ENCODE data around the gene MYL7.

MYL7 gene

DNA sequence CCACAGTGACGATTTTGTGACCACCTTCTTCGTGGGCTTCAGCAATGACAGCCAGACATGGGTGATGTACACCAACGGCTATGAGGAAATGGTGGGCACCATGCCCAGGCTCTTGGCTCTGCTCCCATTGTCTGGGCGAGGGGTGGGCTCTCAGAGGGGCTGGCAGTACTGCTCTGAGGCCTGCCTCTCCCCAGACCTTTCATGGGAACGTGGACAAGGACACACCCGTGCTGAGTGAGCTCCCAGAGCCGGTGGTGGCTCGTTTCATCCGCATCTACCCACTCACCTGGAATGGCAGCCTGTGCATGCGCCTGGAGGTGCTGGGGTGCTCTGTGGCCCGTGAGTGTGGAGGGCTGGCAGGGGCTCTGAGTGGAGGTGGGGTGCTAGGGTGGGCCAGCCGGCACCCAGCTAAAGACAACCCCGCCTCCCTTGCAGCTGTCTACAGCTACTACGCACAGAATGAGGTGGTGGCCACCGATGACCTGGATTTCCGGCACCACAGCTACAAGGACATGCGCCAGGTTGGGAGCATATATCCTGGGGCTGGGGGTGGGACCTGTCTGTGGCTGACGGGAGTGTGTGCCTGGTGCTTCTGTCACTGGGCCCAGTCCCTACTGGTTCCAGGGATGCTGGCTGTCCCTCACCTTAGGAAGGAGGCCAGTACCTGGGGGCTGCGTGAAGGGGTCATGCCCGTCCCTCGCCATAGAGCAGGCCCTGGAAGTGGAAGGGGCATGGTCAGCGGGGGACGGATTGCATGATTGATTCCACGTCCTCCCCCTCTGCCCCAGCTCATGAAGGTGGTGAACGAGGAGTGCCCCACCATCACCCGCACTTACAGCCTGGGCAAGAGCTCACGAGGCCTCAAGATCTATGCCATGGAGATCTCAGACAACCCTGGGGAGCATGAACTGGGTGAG, 30.2 kb downstream of the MYL7 start:
- FAIRE-seq = no peak

DNA sequence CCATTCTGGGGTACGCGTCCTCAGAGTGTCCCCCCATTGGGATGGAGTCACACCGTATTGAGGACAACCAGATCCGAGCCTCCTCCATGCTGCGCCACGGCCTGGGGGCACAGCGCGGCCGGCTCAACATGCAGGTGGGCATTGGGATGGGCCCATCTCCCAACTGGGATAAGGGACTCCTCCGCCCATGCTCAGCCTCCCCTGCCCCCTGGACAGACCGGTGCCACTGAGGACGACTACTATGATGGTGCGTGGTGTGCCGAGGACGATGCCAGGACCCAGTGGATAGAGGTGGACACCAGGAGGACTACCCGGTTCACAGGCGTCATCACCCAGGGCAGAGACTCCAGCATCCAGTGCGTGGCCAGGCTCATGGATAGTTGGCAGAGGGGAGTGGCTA, 31.1 kb downstream of the MYL7 start:
- no peak for FAIRE-seq

DNA sequence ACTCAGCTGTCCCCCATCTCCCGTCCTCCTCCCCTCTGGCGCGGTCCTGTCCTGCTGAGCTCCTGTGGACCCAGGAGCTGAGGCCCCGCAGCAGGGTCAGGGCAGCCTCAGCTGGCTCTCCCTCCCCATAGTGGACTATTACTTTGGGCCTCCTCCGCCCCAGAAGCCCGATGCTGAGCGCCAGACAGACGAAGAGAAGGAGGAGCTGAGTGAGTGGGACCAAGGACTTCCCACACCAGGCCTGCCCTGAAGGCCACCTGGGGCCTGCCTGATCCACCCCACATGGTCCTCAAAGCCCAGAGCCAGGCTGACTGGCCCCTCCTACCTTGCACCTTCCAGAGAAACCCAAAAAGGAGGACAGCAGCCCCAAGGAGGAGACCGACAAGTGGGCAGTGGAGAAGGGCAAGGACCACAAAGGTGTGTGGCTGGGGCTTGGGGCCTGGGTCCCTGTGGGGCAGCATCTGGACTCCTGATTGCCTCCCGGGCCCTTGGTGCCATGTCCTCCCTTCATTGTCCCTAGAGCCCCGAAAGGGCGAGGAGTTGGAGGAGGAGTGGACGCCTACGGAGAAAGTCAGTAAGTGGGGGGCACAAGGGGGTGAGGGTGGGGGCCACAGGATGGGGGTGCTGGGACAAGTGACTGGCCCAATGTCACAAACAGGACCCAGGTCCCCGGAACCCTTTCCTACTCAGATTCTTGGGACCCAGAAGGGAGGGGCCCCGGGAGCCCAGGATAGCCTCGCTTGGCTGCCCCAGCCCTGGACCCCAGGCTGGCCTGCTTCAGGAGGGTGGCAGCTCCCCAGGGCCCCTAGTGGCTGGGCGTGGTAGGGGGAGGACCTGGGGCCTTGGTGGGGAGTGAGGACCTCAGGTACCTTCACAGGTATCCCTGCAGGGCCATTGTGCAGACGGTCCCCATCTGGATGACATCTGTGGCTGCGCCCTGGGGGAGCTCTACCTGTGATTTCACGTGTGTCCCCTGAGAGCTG, 32.1 kb downstream of the MYL7 start:
- FAIRE-seq = no peak

DNA sequence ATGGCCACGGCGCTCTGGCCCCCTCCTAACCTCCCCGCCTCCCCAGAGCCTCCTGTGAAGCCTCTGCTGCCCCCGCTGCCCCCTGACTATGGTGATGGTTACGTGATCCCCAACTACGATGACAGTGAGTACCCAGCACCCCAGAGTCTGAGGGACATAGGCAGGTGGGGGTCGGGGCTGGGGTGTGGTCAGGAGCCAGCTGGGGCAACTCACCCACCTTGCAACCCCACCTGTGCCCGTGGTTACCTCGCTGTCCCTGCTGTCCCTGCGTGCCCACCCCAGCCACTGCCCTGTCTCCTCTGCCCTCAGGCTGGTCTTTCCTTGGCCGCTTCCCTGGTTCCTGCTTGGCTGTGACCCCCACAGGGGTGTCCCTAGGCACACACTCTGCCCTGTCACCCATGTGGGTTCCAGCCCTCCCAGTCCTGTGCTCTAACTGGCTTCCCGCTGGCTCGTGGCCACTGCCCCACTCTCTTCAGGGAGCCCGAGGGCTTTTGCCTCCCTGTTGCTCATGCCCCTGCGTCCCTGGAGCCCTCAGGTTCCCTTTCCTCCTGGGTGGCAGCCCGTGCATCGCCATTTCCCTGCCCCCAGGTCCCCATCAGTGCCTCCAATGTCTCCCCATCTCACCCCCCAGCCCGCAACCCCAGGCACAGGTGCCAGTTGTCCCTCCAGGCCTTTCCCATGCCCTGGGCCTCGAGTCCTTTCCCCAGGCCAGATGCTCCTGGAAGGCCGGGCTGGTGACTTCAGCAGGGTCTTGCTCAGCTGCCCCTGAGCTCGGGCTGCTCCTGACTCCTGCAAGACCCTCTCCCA, 33.0 kb downstream of the MYL7 start:
- no peak for FAIRE-seq

DNA sequence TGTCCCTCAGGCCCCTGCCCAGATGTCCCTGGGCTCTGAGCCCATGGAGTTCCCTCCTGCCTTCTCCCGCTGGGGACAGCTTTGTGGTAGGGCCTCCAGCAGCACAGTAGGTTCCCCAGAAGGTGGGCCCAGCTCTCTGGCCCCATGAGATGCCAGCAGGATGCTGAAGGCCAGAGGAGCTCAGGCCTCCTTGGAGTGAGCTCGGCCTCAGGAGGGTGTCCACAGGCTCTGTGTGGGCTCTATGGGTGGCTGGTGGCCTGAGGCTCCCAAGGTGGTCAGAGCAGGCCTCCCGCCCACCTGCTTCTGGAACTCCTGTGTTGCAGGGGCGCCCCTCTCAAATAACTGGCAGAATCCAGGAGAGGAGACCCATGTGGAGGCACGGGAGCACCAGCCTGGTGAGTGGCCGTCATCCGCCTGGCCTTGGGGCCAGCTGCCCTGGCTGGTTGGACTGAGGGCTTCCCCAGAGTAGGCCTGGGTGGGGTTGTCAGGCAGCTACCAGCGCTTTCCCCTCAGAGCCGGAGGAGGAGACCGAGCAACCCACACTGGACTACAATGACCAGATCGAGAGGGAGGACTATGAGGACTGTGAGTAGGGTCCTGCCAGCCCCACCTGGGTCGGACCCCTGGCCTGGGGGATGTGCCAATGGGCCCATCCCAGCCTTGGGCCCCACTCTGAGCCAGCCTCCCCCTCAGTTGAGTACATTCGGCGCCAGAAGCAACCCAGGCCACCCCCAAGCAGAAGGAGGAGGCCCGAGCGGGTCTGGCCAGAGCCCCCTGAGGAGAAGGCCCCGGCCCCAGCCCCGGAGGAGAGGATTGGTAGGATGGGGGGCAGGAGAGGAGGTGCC, 33.8 kb downstream of the MYL7 start:
- FAIRE-seq = no peak

DNA sequence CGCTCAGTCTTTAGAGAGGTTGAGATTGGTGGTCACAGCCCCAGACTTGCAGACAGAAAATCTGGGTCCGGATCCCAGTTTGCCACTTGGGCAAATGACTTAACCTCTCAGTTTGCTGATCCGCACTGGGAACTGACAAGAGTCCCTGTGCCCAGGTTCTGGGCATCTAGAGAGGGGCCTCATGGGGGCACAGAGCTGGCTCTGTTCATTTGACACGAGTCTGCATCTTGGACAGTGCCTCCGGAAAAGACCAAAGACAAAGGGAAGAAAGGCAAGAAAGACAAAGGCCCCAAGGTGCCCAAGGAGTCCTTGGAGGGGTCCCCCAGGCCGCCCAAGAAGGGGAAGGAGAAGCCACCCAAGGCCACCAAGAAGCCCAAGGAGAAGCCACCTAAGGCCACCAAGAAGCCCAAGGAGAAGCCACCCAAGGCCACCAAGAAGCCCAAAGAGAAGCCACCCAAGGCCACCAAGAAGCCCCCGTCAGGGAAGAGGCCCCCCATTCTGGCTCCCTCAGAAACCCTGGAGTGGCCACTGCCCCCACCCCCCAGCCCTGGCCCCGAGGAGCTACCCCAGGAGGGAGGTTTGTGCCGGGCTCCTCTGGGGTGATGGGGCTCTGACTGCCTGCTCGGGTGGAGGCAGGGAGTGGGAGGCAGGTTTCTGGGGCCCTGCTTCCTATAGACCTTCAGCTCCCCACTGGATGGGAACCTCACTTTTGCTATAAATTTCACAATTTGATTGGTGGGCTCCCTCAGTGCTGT, 34.6 kb downstream of the MYL7 start:
- no peak for FAIRE-seq

DNA sequence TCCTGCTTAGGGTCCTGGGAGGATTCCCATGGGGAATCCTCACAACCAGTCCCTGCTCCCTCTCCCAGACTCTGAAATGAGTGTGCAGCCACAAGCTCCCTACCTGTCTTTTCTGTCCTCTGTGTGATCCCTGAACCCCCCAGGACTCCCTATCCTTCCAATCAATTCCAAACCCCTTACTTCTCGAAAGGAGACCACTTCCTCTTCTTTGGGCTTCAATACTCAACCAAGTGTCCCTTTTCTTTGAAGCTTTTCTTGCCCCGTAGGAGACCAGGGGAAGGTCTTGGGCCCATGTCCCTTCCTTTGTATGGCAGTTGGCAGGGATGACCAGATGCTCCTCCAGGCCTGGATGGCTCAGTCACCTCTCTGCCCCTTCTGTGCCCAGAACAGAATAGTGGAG, 35.3 kb downstream of the MYL7 start:
- FAIRE-seq = no peak

DNA sequence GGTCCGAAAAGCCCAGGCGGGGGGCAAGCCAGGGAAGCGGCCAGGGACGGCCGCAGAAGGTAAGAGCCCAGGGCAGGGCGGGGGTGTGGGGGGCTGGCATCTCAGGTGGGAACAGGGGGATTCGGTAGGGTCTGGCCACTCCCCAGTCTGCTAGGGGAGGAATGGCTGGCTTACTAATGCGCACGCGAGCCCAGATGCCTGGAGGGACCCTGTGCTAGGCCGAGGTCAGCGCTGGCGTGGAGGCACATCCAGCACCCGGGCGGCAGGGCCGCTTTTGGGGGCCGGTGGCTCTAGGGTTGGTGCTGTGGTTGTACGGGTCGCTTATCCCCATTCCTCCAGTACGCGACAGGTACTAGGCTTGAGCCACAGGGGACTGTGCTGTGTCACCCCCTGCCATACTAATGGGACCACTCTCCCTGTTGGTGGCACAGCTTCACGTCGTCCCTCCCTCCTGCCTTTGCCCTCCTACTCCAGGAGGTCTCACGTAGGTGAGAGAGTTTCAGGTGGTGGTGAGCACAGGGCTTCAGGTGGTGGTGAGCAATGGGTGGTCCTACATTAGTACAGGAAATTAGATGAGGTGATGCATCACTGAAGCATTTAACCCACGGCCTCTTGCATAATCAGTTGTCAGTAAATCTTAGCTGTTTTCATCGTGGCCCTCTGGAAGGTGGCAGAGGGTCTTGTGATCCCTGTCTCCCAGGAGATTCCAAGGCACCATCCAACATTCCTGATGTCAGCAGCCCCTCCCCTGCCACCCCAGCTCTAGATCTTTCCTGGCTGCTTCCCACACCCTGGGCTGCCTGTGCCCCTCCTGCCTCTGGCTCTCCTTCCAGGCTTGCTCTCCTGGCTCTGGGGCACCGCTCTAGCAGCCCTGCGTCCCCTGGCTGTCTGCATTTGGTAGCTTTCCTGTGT, 36.0 kb downstream of the MYL7 start:
- FAIRE-seq = no peak

DNA sequence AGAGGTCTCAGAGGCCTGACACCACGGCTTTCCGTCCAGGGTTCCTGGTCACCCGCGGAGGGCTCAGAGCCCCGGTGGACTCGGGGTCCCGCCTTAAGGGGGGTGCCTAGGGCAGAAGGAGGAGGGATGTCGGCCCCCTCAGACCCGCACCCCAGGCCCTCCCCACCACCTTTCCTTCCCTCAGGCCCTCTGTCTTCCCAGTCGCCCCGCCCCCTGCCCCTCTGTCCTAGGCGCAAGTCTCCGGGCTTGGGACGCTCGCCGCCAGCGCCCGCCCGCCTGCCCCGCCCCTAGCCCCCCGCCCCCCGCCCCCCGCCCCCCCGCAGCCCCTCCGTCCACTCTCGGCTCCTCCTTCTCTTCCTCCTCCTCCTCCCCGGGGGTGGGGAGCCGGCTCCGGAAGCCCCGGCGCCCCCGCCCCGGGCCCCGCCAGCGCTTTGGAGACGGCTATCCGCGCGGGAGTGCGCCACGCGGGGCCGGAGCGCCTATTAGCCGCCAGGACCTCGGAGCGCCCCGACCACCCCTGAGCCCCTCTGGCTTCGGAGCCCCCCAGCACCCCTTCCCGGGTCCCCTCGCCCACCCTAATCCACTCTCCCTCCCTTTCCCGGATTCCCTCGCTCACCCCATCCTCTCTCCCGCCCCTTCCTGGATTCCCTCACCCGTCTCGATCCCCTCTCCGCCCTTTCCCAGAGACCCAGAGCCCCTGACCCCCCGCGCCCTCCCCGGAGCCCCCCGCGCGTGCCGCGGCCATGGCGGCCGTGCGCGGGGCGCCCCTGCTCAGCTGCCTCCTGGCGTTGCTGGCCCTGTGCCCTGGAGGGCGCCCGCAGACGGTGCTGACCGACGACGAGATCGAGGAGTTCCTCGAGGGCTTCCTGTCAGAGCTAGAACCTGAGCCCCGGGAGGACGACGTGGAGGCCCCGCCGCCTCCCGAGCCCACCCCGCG, 36.9 kb downstream of the MYL7 start, which contains the start of gene AEBP1:
Gene AEBP1, plus strand, starts transcription at position 423 of the 937 bp plus-strand sequence. Its CDS starts 321 bp downstream, at position 744.
- no peak for FAIRE-seq

DNA sequence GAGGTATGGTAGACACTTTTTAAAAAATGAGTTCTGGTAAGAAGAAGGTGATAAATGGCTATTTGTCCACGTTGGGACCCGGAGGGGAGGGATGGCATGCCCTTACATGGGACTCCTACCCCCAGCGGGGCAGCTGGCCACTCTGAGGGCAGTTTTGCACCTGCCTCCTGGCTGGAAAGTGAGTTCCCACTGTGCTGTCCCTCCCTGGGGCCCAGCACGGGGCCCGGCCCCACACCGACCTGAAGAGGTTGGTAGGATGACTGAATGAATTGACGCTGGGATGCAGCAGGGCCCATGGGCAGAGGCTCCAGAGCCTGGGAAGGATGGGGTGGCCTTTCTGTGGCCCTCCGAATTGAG, 37.6 kb downstream of the MYL7 start:
- FAIRE-seq = no peak

DNA sequence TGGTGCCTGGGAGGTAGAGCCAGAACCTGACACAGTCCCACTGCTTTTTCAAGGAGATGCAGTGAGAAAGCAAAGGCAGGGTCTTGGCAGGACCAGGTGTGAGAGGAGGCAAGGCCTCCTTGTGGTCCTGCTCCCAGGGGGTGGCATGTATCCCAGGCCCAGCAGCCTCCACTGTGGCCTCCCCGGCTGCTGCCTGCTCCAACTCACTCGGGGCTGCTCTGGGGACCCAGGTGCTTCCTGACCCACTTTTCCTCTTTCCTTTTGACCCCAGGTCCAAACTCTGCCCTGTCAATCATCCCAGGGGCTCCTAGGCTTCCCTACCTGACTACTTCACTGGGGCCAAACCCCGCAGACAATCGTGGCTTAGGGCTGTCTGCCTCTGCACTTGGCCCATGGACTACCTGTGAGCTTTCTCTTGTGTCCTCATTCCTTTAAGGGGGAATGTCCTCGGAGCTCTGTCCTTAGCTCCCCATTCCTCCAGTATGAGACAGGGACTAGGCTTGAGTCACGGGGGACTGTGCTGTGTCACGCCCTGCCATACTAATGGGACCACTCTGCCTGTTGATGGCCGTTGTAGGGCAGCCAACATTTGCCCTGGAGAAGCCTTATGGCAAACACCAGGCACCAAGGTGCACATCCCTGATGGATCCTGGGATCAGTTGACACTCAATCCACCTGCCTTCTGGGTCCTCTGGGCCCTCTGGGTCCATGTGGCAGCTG, 38.1 kb downstream of the MYL7 start:
- FAIRE-seq = no peak

DNA sequence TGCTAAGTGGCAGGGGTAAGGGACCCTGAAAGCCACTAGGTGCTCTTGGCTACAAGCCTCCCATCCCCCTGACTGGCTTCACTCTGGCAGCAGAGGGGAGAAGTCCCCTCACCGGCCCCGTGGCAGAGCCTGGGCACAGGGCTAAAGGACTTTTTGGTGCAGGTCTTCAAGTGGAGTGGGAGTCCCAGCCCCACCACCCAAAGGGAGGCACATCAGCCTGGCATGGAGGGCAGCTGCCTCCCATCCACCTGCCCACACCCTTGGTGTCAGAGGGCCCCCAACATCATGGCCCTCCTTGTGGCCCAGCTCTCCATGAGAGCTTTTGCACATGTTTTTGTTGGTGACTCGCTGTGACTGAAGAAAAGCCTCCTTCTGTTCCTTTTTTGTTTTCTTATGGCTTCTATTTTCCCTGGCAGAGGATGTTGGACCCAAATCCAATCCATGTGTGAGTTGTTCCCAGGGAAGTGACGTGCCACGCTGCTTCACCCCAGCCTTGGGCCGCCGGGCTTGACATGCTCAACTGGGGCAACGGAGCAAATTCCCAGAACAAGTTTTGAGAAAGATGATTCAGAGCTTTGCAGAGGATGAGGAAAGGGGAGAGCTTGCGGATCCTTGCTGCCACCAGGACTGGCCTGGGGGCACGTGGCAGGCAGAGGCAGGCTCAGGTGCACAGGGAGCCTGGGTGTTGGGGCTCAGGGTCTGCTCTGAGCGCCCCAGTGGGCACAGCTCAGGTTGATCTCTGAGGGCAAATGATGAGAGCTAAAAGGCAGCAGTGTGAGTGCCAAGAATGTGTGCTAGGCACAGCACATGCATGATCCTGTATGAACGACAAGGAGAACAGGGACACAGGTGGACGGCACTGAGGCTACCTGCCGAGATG, 38.9 kb downstream of the MYL7 start:
- FAIRE-seq = no peak

DNA sequence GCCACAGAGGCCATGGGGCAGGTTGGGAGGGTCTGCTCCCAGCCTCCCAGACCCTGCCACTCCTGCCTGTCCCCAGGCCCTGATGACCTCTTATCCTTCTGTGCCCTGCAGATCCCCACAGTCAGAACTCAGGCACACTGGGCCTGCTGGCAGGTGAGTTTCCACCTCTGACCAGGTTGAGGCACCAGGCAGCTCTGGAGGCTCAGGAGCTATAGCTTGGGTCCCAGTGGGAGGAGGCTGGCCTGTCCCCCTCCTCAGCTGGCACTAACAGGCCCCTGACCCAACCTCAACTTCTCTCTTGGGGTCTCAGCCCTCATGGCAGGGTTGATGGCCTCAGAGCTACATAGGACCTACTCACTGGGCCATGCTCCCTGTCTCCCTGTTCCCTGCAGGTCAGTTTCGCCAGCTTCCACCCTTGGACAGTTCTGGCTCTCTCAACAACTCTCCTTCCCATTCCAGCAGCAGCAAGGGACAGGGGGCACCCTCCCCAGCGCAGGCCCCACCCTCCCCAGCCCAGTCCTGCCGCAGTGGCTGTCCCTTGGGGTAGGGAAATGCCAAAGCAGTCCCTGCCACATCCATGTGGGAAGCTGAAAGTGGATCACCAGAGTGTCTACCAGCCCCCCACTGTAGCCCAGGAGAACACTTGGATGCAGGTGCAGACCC, 39.7 kb downstream of the MYL7 start:
- no peak for FAIRE-seq

DNA sequence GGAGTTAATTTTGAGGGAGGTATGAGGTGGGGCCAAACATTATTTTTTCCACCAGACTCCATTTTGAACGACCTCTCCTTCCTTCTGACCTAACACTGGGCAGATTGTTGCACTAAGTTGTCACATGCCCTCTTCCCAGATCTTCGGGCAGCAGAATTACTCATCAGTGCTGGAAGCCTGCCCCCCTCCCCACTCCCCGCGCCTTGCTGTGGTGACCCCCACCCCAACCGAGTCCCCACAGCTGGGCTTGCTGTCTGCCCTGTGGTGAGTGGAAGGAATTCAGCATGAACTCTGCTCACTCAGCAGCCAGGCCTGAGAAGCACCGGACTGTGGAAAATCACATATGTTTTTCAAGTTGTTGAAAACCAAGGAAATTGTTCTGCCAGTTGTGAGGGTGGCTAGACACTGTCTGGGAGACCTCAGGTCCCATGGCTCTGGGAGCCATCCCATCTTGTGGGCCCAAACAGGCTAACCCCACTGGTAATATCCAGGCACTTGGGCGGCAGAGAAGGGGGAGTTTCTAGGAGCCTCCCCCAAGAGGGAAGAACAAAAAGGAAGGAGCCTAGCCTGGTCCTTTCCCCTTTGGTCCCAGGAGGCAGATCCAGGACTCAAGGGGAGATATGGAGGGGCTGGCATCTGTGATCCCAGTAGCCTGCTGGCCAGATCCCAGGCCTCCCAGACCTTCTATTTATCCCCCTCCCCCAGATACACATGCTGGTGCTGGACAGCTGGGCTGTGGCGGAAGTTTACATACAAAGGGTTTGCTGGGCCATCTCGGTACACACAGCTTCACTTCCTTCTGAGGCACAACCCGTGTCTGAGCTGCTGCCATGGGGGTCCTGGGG, 40.5 kb downstream of the MYL7 start:
- FAIRE-seq = no peak

DNA sequence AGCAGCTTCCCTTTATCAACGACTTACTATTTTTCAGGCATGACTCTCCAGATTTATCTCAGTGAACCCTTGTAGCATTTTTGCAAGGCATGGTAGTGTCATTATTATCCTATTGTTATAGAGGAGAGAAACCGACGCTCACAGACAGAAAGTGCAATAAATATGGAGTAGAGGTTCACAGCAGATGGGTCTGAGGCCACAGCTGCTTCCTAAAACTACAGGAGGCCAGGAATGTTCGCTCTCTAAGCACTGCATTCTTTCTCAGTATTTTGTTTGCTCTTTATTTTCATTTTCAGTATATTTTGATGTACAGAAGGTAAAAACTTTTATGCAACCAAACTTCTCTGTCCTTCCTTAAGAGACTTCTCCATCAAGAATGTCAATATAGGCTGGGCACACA, 41.5 kb downstream of the MYL7 start:
- no peak for FAIRE-seq

Measured in A204.1 (cell line).